ENCODE measurements around the gene SLC17A2.

The SLC17A2 gene

DNA sequence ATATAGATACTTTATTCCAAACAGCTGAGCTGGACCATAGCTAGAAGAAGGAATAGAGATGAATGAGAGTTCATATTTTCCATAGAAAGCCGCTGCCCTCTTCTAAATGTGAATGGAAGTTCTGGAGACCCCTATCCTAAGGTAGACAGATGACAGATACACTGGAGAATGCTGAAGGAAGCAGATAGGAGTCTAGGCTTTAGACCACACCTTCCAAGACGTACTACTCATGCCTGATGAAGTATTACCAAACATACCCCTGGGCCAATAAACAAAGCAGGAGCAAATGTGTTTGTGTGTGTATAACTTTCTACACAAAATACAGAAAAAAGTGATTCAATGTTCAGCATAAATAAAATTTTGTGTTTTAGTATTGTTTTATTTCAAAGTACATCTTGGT, 9.1 kb upstream of the SLC17A2 start:
- no peak for TF ChIP-seq GATA3 (IDR thresholded peaks at IDR 0.05; ENCODE audit: low read depth, low read length)
- TF ChIP-seq GATA2 (IDR thresholded peaks at IDR 0.05; ENCODE audit: low read depth, low read length): no peak

DNA sequence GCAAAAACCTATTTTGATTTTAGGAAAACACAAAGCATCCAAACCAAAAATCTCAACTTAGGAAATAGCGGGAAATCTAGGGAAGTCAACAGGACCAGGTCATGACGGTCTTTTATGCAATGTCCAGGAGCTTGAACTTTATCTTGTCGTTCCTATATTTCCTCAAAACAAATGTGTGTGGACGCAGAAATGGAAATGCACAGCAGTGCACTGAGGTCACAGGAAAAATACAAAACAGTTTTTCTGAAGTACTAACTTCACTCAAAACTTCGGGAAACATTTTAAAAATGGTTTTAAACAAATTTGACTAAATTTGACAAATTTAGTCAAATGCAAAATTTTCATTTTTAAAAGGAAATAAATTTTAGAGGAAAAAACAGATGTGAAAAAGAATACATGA, 5.5 kb upstream of the SLC17A2 start:
- TF ChIP-seq GATA2 (IDR thresholded peaks at IDR 0.05; ENCODE audit: low read depth, low read length) (no peak), GATA3 (IDR thresholded peaks at IDR 0.05; ENCODE audit: low read depth, low read length) (no peak)

DNA sequence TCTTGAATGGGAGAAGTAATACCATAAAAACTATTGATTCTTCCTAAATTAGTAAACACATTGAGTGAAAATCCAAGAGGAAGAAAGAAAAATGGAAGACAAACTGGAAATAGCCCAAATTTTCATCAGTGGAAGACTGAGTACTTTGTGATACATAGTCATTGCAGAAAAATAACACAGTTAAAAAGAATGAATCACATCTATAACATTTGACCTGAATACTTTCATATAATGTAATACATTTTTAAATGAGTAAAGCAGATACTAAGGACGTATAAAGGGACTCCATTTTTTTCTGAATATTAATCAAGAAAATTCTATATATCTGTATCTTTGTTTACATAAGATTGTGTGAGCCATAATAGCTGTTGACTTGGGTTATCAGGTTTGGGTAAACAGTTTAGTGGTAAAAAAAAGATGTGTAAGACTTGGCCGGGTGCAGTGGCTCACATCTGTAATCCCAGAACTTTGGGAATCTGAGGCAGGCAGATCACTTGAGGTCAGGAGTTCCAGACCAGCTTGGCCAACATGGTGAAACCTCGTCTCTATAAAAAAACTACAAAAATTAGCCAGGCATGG, 4.3 kb upstream of the SLC17A2 start:
- TF ChIP-seq GATA2 (IDR thresholded peaks at IDR 0.05; ENCODE audit: low read depth, low read length) (no peak), GATA3 (IDR thresholded peaks at IDR 0.05; ENCODE audit: low read depth, low read length) (no peak)

DNA sequence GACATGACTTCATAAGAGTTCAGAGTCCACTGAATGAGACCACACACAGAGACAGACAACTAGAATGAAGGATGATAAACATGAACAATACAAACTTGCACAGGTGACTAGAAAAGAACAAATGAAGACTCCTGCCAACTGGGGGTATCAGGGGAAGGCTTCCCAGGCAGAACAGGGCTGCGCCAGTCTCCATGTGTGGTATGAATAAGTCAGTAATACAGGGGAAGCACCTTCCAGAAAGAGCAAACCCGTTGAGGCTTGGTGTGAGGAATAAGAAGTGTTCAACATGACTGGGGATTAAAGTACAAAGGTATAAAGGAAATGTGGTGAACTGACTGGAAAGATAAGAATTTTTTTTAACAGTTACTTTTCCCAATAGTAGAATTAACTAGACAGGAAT, 3.7 kb upstream of the SLC17A2 start:
- TF ChIP-seq GATA2 (IDR thresholded peaks at IDR 0.05; ENCODE audit: low read depth, low read length): no peak
- no peak for TF ChIP-seq GATA3 (IDR thresholded peaks at IDR 0.05; ENCODE audit: low read depth, low read length)

DNA sequence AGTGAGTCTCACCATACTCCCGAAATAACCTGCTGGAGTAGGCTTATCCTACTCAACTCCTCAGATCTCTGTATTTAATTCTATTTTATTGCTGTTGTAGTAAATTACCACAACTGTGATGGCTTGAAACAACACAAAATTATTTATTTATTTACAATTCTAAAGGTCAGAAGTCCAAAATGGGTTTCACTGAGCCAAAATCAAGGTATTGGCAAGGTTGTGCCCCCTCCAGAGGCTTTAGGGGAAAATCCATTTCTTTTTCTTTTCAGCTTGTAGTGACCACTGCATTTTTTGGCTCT, 869 bp upstream of the SLC17A2 start:
- TF ChIP-seq GATA3 (IDR thresholded peaks at IDR 0.05; ENCODE audit: low read depth, low read length) (no peak), GATA2 (IDR thresholded peaks at IDR 0.05; ENCODE audit: low read depth, low read length) (no peak)

DNA sequence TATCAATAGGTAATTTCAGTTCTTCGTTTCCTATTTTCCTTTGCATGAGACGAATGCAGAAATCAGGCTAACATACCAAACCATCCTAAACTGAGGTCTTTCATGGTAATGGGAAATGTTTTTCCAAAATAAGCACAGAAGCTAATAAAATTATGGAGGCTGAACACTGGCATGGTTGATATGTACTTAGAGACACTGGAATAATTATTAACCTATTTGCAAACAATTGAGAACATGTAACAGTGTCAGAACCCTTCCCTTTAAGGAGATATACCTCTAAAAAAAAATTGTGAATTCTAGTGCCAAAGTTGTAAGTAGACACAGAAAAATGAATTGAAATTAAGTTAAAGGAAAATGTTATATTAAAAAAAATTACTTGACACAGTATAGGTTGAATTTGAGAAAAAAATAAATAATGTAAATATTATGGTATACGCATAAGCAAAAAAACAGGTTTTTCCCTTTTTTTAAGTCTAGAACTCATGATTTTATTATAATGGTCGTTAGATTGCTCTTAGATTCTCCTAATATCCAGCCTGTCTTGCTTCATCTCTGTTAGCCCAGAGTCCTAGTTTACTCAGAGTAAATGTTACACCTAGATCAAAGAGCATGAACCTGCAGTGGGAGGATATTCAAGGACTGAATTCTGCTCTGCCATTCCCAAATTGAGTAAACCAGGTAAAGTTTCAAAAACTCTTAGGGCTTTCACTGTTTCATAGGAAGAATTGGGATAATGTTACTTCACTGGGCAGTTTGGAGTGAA, 1.7 kb downstream of the SLC17A2 start:
- no peak for TF ChIP-seq GATA3 (IDR thresholded peaks at IDR 0.05; ENCODE audit: low read depth, low read length)
- TF ChIP-seq GATA2 (IDR thresholded peaks at IDR 0.05; ENCODE audit: low read depth, low read length): no peak

DNA sequence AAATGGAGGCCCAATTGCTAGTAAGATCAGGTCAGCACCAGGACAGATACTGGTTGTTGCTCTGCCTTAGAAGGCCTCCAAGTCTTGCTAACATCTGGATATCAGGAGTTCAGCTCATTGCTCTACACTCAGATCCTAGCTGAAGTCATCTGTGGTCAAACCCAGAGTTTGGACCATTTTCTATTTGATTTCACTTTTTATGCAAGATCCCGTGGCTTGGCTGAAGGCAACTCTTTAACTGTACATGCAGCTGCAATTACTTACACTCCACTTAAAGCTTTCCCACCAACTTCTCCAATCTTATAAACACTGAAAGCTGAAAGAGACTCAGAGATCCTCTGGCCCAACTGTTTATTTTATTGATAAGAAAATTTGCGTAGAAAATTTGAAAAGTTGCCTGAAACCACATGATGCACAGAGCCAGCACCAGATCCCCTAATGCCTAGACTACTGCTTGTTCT, 2.7 kb downstream of the SLC17A2 start:
- TF ChIP-seq GATA2 (IDR thresholded peaks at IDR 0.05; ENCODE audit: low read depth, low read length) (no peak), GATA3 (IDR thresholded peaks at IDR 0.05; ENCODE audit: low read depth, low read length) (no peak)

DNA sequence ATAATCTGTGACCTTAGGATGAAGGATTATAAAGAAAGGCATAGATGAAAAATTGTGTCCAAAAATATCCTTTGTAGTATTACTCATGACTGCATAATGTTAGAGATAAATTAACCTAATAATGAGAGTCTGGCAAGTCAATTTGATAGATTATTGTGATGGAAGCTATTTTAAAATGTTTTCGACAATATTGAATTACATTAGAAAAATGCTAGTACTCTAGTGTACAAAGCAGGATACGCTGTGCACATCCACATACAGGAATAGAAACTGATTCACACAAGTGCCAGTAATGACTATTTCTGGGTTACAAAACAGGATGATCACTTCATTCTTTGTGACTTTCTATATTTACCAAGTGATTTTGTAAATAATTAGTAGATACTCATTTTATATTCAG, 3.3 kb downstream of the SLC17A2 start:
- TF ChIP-seq GATA3 (IDR thresholded peaks at IDR 0.05; ENCODE audit: low read depth, low read length) (no peak), GATA2 (IDR thresholded peaks at IDR 0.05; ENCODE audit: low read depth, low read length) (no peak)

DNA sequence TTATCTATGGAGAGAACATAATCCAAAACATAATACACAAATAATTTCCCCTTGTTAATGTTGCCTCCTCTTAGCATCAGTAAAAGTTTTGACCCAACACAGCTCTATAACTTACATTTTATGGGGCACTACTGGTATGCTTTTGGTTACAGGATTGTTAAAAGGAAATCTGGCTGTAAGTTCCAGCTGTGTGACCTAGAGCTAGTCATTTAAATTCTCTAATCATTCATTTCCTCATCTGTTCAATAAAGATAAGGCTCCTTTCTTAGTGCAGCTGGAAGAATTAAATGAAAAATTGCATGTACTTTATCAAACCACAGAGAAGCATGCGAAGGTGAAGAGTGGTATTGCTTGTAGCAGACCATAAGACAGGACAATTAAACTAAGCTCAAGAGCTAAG, 4.6 kb downstream of the SLC17A2 start:
- TF ChIP-seq GATA2 (IDR thresholded peaks at IDR 0.05; ENCODE audit: low read depth, low read length) (no peak), GATA3 (IDR thresholded peaks at IDR 0.05; ENCODE audit: low read depth, low read length) (no peak)

DNA sequence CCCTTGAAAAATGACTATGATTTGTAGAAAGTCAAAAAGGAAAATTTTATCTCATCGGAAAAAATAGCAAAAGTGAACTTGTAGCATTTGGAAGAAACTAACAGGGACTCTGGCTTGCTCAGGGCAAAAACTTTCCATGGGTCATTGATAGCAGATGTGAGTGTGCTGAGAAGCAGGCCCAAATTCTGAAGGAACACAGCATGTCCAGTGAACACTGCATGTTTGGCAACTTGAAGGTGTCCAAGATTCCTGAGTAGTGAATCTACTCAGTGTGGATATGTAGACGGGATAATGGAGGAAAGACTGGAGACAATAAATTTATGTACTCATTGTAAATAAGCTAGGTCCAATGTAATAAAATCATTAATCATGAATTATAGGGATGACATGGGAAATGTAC, 8.2 kb downstream of the SLC17A2 start:
- TF ChIP-seq GATA3 (IDR thresholded peaks at IDR 0.05; ENCODE audit: low read depth, low read length) (no peak), GATA2 (IDR thresholded peaks at IDR 0.05; ENCODE audit: low read depth, low read length) (no peak)

DNA sequence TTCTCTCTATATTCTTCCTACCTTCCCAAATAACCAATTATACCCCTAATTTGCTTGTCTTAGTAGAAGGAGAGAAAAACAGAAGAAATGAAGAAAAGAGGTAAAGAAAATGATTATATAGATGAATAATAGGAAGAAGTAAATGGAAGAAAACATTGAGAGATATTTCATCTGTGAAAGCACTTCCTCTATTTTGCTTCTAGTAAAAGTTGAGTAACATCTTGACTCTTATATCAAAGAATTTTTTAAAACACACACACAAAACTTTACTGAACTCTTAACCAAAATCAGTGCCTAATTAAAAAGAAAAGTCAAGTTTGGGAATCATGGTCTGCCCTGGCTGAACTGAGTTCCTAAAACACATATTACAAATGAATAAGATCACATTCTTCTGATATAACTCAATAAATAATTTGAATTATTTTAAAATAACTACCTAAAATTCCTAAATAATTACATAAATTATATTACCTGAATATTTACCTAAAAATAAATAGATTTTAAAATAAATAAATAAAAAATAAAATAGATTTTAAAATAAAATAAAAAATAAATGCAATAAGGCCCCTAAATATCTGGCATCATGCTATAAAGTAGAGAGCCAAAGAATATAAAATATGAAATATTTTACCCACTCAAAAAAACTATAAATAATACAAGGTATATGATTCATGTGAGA, 8.8 kb downstream of the SLC17A2 start:
- TF ChIP-seq GATA2 (IDR thresholded peaks at IDR 0.05; ENCODE audit: low read depth, low read length) (no peak), GATA3 (IDR thresholded peaks at IDR 0.05; ENCODE audit: low read depth, low read length) (no peak)

DNA sequence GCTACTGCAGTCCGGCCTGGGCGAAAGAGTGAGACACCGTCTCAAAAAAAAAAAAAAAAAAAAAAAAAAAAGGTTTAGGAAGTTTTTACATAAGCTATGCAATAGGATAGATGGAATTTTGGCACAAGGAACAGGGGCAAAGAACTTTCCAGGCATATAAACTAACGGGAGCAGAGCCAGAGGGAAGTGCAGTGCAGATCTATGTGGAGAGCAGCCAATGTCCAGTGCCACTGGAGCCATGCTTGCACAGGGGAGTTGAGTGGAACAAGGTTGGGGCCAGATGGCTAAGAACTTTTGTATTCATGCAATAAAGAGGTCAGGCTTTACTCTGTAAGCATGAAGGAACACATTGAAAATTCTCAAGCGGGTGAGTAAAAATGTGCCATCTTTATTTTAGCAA, 10.8 kb downstream of the SLC17A2 start:
- no peak for TF ChIP-seq GATA3 (IDR thresholded peaks at IDR 0.05; ENCODE audit: low read depth, low read length)
- no peak for TF ChIP-seq GATA2 (IDR thresholded peaks at IDR 0.05; ENCODE audit: low read depth, low read length)

DNA sequence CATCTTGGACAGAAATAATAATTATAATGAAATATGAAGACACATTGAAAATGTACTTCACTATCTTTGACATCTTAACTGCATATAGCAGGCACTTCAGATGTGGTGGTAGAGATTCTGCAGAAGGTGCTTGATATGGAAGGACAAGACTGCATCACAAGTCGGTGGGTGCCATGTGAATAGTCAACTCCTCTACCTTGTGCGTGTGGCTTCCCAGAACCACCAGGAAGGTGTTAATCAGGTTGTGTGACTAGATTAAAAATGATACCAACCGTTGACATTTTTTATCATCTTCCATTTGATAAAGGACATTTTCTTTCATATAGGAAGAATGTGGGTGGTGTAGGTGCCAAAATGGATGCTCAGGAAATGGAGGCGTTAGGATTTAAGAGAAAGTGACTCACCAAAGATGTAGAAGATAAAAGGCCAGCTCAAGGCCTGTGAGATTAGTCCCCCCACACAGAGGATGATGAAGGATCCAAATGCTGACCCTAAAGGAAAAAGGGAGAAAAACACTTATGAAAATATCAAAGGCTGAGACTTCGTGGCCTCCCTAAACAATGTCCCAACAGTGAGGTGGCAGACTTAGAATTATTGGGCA, 12.3 kb downstream of the SLC17A2 start:
- TF ChIP-seq GATA2 (IDR thresholded peaks at IDR 0.05; ENCODE audit: low read depth, low read length) (no peak), GATA3 (IDR thresholded peaks at IDR 0.05; ENCODE audit: low read depth, low read length) (no peak)

DNA sequence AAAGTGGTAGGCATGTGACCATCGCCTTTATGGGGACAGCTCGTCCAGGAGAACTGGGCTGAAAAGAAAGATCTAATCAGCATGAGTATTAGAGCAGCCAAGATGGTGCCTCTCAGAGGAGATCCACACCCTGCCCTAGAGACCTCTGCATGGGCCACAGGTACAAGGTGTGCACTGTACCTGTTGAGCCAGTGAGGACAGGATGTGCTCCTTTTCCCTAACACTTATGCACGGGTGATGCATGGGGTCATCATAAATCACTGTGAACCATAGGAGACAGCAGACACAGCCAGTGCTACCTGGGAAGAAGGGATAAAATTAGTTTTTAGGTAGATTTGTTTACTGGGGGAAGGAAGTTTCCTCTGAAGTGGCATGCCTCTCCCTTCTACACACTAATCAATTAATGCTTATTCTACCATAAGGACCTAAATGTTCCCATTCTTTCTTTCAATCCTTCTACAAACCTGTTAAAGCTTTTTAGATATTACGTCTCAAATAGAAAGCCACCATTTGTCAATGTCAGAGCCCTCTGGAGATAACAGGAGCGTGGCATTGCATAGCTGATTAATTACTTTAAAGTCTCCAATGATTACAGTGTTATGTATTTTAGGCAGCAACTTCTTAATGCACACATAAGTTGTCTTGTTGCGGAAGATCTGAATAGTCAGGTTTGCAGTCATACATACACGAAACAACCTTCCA, 13.6 kb downstream of the SLC17A2 start:
- TF ChIP-seq GATA2 (IDR thresholded peaks at IDR 0.05; ENCODE audit: low read depth, low read length): no peak
- no peak for TF ChIP-seq GATA3 (IDR thresholded peaks at IDR 0.05; ENCODE audit: low read depth, low read length)

Measured in SH-SY5Y (cell line).